Cerebellar cortex (tissue), 1 donor: Measurements from ENCODE around the gene GDF15.

ENCODE experiments used
- DNase-seq: peaks from one replicate; pipeline ENCODE4 v3.0.0-alpha.2; 2015; ENCODE audit warnings: low spot score

Gene GDF15

DNA sequence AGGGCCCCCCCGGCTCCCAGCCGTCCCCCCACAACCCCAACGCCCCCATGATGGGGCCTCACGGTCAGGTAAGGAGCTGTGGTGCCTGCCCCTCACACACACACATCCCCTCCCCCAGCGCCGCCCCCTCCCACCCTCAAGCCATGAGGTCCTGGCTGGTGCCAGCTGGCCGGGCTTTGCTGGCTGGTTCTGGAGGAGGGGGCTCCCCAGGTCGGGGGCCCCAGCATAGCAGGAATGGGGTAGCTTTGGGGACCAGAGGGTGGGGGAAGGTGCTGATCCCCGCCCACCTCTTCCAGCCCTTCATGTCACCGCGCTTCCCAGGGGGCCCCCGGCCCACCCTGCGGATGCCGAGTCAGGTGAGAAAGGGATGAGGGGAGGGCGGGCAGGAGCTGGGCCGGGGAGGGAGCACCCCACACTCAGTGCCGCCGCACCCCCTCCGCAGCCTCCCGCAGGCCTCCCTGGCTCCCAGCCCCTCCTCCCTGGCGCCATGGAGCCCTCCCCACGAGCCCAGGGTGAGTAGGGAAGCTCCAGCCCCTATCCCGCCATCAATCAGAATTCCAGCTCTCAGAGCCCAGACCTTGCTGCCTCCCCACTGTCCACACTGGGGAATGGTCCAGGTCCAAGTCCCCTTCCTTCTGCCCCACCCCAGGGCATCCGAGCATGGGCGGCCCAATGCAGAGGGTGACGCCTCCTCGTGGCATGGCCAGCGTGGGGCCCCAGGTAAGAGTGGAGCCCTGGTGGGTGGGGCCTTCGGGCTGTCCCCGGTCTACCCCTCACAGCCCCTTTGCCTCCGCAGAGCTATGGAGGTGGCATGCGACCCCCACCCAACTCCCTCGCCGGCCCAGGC lies 45.6 kb downstream of the GDF15 start:
- peak; percentile 41 for DNase-seq

DNA sequence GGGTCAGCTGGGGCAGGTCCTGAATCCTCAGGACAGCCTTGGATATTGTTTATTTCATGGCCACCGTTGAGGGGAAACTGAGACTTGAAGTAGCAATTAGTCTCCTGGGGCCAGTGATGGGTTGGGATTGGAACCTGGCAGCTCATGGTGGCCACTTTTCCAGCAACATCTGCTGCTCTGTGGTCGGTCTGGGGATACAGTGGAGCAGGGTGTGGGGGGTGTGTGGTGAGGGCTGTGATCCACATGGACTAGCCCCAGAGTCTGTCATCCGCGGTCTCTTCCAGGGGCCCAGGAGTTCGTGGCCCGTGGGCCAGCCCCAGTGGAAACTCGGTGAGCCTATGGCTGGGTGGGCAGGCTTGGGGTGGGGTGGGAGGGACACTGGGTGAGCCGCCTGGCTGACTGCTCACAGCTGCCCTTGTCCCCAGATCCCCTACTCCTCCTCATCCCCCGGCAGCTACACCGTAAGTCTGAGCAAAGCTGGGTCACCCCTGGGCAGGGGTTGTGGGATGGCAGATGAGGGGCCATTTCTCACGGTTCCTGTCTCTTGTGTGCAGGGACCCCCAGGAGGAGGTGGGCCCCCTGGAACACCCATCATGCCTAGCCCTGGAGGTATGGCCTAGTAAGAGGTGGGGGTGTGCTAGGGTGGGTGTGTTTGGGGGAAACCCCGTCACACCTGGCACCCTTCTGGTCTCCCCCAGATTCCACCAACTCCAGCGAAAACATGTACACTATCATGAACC lies 46.5 kb downstream of the GDF15 start:
- DNase-seq = peak; percentile 39

DNA sequence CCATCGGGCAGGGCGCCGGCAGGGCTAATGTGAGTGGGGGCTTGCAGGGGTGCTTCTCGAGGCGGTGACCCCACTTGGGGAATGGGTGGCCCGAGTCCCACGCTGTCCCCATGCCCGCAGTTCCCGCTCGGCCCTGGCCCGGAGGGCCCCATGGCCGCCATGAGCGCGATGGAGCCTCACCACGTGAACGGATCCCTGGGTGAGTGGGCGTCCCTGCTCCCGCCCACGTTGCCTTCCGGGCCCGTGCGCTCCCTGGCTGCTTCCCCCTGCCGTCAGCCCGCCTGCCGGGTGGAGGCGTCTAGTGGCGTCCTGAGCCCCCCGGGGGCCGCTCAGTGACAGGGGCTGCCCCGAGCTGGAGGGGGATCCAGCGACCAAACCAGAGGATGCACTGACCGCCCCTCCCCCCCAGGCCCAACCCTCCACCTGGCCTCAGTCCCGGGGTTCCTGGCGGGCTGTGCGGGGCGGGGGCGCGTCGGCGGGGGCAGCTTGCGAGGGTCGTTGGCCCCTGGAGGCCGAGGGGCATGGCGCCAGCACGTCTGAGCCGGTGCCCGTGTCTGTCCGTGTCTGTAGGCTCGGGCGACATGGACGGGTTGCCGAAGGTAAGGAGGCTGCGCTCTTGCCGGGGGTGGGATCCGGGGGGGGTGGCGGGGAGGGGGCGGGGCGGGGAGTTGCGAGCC lies 47.2 kb downstream of the GDF15 start:
- DNase-seq = peak; percentile 40

DNA sequence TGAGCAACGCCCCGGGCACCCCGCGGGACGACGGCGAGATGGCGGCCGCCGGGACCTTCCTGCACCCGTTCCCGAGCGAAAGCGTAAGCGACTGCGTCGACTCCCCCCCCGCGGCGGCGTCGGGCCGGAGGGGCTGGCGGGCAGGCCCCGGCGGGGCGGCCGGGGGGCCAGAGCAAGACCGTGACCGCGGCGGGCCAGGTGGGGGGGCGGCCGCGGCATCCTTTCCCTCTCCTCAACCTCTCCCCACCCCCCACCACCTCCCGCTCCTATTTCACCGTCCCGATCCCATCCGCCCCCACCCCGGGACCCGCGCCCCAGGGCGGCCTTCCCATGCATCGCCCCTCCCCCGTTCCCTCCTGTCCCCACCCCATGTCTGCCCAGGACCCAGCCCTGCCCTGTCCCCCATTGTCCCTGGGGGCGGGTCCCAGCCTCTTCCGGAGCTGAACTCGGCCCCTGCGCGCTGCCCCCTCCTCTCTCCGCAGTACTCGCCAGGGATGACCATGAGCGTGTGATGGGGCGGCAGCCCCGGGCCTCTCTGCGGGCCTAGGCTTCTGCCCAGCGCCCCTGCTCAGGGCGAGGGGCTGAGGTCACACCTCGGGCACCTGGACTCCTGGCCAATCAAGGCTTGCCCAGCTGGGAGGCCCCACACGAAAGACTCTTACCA lies 47.9 kb downstream of the GDF15 start:
- peak; percentile 73 for DNase-seq

DNA sequence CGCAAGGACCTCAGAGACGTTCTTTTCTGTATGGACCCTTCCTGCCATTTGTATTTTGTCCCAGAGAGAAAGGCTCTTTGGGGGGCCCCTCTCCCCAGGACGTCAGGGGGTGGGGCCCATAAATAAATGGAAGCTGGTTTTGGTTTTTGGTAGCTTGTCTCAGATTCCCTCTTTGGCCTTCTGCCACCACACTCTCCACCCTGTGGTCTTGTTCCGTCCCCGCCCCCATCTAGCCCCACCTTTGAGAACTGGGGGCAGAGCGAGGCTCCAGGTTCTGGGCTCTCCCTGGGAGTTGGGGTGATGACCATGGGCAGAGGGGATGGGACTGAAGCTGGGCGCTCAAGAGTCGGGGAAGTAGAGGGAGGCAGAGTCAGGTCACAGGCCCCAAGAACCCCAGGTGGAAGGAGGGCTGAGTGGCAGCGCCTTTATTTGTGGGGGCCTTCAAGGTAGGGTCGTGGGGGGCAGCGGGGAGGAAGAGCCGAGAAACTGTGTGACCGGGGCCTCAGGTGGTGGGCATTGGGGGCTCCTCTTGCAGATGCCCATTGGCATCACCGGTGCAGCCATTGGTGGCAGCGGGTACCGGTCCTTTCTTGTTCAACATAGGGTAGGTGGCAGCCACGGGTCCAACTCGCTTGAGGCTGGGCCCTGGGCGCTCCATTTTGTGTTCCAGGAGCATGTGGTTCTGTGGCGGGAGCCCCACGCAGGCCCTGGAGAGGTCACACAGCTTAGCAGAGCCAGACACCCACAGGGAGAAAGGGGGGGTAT lies 48.6 kb downstream of the GDF15 start:
- peak; percentile 61 for DNase-seq

DNA sequence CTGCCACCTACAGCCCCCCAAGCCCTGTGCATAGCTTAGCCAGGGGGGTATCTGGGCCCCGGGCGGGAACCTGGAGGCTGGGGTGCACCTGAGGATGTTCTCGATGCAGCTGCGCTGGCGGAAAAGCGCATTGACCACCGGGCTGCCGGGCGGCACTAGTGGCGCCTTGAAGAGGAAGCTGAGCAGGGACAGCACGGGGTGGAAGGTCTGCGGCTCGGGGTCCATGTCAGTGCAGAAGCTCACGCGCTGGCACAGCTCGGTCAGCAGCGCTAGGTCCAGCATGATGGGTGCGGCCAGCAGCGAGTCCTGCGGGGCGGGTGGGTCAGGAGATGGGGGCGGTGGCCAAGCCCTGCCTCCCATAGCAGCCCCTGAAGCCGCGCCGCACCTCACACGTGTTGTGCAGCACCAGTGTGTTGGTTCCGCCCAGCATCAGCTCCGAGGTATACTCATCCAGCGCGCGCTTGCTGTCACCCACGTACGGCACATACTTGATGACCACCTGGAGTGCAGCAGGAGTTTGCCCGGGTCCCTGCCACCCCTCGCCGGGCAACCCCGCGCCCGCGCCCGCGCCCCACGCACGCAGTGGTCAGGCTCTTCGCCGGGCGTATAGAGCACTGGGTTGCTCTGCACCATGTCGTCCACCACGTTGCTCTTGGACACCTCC lies 49.4 kb downstream of the GDF15 start:
- DNase-seq = peak; percentile 55

DNA sequence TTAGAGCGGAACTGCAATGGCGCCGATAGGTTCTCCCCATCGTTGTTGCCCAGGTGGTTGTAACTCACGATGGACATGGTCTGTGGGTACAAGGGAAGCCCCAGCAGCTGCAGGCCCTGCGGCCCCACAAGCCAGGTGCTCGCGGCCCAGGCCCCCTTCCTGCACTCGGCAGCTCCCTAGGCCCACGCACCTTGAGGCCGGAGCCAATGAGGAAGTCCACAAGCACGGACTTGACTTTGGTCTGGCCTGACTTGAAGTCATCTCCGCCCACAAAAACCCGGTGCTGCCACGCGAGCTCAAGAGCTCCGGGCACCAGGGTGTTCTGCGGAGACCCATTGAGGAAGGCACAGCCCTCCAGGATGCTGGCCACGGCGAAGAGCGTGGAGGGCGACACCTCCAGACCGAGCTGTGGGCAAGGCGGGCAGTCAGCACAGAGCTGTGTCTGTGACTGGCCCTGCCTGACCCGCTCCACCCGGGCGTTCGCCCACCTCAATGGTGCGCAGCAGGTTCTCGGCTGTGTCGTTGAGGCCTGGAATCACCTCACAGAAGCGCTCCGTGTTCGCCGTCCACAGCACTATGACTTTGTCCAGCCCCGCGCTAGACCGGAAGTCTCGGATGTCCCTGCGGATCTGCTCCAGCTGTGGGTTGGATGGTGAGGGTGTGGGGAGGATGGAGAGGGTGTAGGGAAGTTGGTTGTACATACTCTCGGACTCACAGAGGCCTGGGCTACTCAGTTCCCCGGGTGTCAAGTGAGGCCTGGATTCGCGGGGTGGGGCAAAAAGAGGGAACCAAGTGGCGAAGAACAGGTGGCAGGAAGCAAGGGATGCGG lies 50.1 kb downstream of the GDF15 start:
- peak; percentile 65 for DNase-seq

DNA sequence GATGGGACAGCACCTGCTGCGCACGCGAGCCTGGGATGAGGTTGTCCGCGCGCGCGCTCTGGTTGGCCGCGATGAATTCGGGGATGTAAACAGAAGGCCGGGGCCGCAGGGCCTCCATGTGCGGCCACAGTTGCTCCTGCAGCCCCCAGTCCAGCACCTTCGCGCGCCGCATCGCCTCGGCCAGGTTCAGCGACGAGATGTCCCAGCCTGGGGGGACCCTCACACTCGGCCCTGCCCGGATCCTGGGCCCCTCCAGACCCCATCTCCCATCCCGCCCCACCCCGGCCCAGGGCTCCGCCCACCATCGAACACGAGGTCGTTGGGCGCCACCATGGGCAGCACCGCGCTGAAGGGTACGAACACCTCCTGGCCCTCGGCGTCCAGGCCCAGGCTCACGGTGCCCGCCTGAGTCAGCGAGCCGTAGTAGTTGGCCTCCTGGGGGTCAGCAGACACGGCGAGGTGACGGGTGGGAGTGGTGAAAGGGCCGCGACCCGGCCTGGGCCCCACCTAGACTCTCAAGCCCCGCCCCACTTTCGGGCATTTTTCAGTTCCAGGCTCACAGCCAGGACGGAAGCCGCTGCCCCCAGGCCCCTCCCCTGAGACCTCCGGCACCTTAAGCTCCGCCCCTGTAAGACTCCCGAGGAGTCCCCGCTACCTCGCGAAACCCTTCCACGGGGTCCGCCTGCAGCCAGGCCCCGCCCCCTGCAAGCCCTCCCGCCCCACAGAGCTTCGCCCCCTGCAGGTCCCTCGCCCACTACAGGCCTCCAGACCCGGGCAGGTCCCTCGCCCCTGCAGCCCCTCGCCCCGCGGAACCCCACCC lies 50.9 kb downstream of the GDF15 start:
- DNase-seq = peak; percentile 87

DNA sequence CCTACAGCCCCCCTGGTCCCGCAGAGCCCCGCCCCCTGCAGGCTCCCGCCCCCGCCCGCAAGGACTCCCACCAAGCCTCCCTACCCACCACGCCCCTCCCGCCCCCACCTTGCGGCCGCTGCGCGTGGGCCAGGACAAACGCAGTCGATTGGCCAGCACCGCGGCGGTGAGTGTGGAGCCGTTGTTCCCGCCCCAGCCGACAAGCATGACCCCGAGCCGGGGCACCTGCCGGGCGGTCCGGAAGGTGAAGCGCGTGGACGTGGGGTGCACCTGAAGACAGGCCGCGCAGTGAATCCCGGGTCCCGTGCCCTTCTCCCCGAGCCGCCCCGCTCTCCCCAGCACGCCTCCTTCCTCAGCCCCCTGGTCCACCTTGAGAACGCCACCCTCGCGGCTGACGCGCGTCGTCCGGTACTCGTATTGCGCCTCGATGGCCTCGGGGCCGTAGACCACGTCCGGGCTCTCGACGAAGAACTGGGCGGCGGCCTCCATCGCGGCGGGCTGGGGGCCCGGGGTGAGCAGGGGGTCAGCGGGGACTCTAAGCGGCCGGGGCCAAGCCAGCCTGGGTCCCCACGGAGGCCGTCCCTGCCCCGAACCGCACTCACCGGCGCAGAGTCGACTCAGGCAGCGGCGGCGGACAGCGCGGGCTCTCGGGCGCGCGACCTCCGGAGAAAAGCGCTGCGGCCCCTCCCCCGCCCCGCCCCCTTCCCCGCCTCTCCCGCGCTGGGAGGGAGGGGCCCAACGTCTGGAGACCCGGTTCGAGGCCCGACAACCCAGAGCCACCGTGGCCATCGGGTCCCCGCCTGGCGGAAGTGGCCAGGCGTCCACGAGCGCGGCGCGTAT lies 51.8 kb downstream of the GDF15 start, which contains the start of gene ISYNA1:
ISYNA1 (minus strand) TSS at position 643 of the 840 bp plus-strand sequence; CDS start at position 489, 154 bp downstream.
- no peak for DNase-seq

DNA sequence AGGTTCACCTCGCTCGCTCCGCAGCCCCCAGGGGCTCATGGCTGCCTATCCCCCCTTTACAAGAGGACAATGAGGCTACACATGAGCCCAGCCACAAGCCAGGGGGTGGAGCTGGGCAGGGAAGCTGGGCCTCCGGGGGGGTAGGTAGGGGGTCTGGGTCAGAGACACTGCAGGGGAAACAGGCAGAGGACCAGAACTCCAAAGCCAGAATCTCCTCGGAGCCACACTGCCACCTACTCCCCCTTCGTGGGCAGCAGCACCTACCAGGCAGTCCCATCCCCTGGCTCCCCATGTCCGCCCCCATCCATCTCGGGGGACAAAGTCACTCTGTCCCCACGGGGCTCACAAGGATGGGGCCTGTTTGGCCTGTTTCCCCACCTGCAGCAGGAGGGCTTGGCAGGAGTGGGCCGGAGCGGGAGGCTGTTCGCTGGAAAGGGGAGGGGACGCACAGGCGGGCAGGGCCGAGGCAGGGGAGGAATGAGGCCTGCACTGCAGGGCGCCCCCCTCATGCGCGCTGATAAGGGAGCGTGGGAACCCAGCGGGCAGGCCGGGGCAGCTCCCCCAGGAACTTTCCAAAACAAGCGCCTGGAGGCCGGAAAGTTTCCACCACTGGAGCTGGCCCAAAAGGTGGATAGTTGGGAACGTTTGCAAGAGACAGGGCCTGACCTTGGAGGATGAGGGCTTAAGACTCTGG lies 52.5 kb downstream of the GDF15 start:
- DNase-seq = no peak
